K562 (cell line): Measurements from ENCODE around the gene CACNA2D2. TPM values are rescaled to one million over a fixed set of nuclear protein-coding genes. Genes with fewer than 3 reads are reported as not detected.

ENCODE experiments used
- ATAC-seq: fragments of 200-7000 bp; cut with Tn5 transposase; 3 replicates; pipeline ENCODE4 v1.9.1; 2020; ENCODE audit warnings: moderate library complexity
- BruUV-seq: library from RNA; stranded (reverse); fragments of 400-500 nt; replicated peaks from 2 replicates; lab custom pipeline; 2021; lab: Mats Ljungman, UMichigan
- CTCF ChIA-PET: fragments of 300-600 bp; formaldehyde crosslinking; extraction: SDS; loops from one replicate; lab custom pipeline; 2021; ENCODE audit warnings: low intra/inter-chr PET ratio; lab: Yijun Ruan, JAX
- POLR2A ChIA-PET: fragments of 300-600, 350-650 bp; sonication (Branson Sonifier 250); formaldehyde crosslinking; extraction: SDS; loops from one replicate; lab custom pipeline; 2021; ENCODE audit warnings: antibody characterized with exemption, inconsistent platforms; lab: Yijun Ruan, JAX
- DNase-seq, 4 experiments: peaks; one replicate each; pipeline versions ENCODE4 v3.0.0 to v3.0.0-alpha.2; 2011 to 2018; ENCODE audit warnings: low spot score in 3 of 4, mixed read lengths in 3 of 4; ENCODE audit errors: extremely low read depth in 1 of 4
- FAIRE-seq: peaks from 2 replicates; lab custom pipeline; 2011; peaks lifted over from hg19 to GRCh38; lab: Jason Lieb, UNC
- H2AFZ ChIP-seq: 2 replicates; pipeline ENCODE4 v1.6.0; 2011; ENCODE audit warnings: low read depth, low read length, control low read depth, inconsistent platforms
- H3K27ac ChIP-seq: fragments of 200-600 bp; 3 replicates; pipeline ENCODE4 v1.8.0; 2011; ENCODE audit warnings: low read depth, mild to moderate bottlenecking, control low read depth, inconsistent platforms, low read length, moderate library complexity, mixed read lengths; ENCODE audit errors: extremely low read depth
- H3K27me3 ChIP-seq, 2 experiments: fragments of 300-600 bp in 1 of 2; 2 replicates in 1 of 2; 3 replicates in 1 of 2; pipeline versions ENCODE4 v1.6.0 to v1.8.0; 2011; ENCODE audit warnings: inconsistent platforms in 2 of 2, low read length in 2 of 2, mild to moderate bottlenecking in 1 of 2, mixed read lengths in 1 of 2, moderate library complexity in 1 of 2; ENCODE audit not compliant: control insufficient read depth in 2 of 2, insufficient read depth in 2 of 2
- H3K36me3 ChIP-seq: fragments of 300-600 bp; 3 replicates; pipeline ENCODE4 v1.8.0; 2011; ENCODE audit warnings: mild to moderate bottlenecking, low read length, inconsistent platforms; ENCODE audit not compliant: control insufficient read depth, insufficient read depth
- H3K4me1 ChIP-seq, 2 experiments: fragments of 200-600 bp in 1 of 2; replicated peaks in 1 of 2; 2 replicates in 1 of 2; 3 replicates in 1 of 2; pipeline versions ENCODE4 v1.5.1 to v1.8.0; 2011; ENCODE audit warnings: inconsistent platforms in 2 of 2, low read length in 2 of 2, mild to moderate bottlenecking in 1 of 2, mixed read lengths in 1 of 2, moderate library complexity in 1 of 2; ENCODE audit not compliant: control insufficient read depth in 2 of 2, insufficient read depth in 2 of 2
- H3K4me2 ChIP-seq: 2 replicates; pipeline ENCODE4 v1.6.1; 2011; ENCODE audit warnings: low read length, control low read depth, inconsistent platforms, mixed read lengths; ENCODE audit not compliant: insufficient read depth
- H3K4me3 ChIP-seq: fragments of 200-600 bp; sonication (generic), shearing (Covaris generic); 2 replicates; pipeline ENCODE4 v1.5.1; 2016; ENCODE audit warnings: control low read depth, inconsistent platforms
- H3K79me2 ChIP-seq: fragments of 200-600 bp; 3 replicates; pipeline ENCODE4 v1.8.0; 2011; ENCODE audit warnings: low read length, inconsistent platforms; ENCODE audit not compliant: control insufficient read depth, insufficient read depth
- H3K9ac ChIP-seq, 2 experiments: 2 replicates each; pipeline versions ENCODE4 v1.6.0 to v1.6.1; 2011; ENCODE audit warnings: low read depth in 2 of 2, low read length in 2 of 2, control low read depth in 1 of 2, inconsistent platforms in 1 of 2, mild to moderate bottlenecking in 1 of 2, mixed read lengths in 1 of 2; ENCODE audit not compliant: insufficient read depth in 1 of 2
- H3K9me1 ChIP-seq: one replicate; pipeline ENCODE4 v1.6.0; 2011; ENCODE audit warnings: inconsistent platforms, mild to moderate bottlenecking, low read length, moderate library complexity; ENCODE audit not compliant: control insufficient read depth, insufficient read depth
- H3K9me3 ChIP-seq: replicated peaks from 2 replicates; pipeline ENCODE4 v1.5.1; 2011; ENCODE audit warnings: low read depth, low read length, inconsistent platforms; ENCODE audit not compliant: control insufficient read depth, insufficient read depth
- H4K20me1 ChIP-seq: replicated peaks from 2 replicates; pipeline ENCODE4 v1.6.1; 2011; ENCODE audit warnings: low read length, inconsistent platforms, mixed read lengths; ENCODE audit not compliant: control insufficient read depth, insufficient read depth
- FOSL1 ChIP-seq: fragments of 200-800 bp; sonication (Bioruptor generic); conservative IDR thresholded peaks from 2 replicates; pipeline ENCODE4 v1.6.1; 2016; ENCODE audit warnings: missing genetic modification characterization, missing compliant biosample characterization
- FOXJ3 ChIP-seq: sonication (generic); formaldehyde crosslinking; IDR thresholded peaks from 2 replicates; pipeline ENCODE4 v1.4.0; 2020; ENCODE audit warnings: mild to moderate bottlenecking, missing genetic modification reagents
- GTF2F1 ChIP-seq: IDR thresholded peaks from 2 replicates; pipeline ENCODE4 v1.6.1; 2011; ENCODE audit warnings: low read depth, low read length, improper control_type of control experiment
- HDGF ChIP-seq: fragments of 450-650 bp; IDR thresholded peaks from 2 replicates; pipeline ENCODE4 v1.6.1; 2016
- HIVEP1 ChIP-seq: fragments of 250-450 bp; sonication (Bioruptor Pico); IDR thresholded peaks from 2 replicates; pipeline ENCODE4 v1.4.0; 2020; ENCODE audit warnings: mild to moderate bottlenecking
- NBN ChIP-seq: fragments of 450-650 bp; IDR thresholded peaks from 2 replicates; pipeline ENCODE4 v1.6.1; 2016; ENCODE audit warnings: low read depth, mild to moderate bottlenecking
- PHB2 ChIP-seq: fragments of 450-650 bp; IDR thresholded peaks from 2 replicates; pipeline ENCODE4 v1.6.1; 2017; ENCODE audit warnings: low read depth
- POLR2H ChIP-seq: IDR thresholded peaks from 2 replicates; pipeline ENCODE4 v1.6.1; 2016; ENCODE audit warnings: missing genetic modification characterization, low read depth, mild to moderate bottlenecking, control low read depth, missing compliant biosample characterization, moderate library complexity
- RBBP5 ChIP-seq: fragments of 200-600 bp; sonication (generic); IDR thresholded peaks from 2 replicates; pipeline ENCODE4 v1.6.1; 2012; ENCODE audit warnings: borderline replicate concordance, mild to moderate bottlenecking, low read length, control low read depth, inconsistent platforms; ENCODE audit not compliant: insufficient read depth, poor library complexity, severe bottlenecking
- RBM14 ChIP-seq: fragments of 200-400 bp; formaldehyde crosslinking; IDR thresholded peaks from 2 replicates; pipeline ENCODE4 v1.6.1; 2018; ENCODE audit warnings: low read depth, mild to moderate bottlenecking, low read length, moderate library complexity, borderline replicate concordance; ENCODE audit not compliant: insufficient read depth
- SAFB2 ChIP-seq: fragments of 200-400 bp; formaldehyde crosslinking; IDR thresholded peaks from 2 replicates; pipeline ENCODE4 v1.6.1; 2018; ENCODE audit warnings: borderline replicate concordance, low read length, low read depth, moderate library complexity; ENCODE audit not compliant: severe bottlenecking
- TBL1XR1 ChIP-seq, 2 experiments: IDR thresholded peaks; 2 replicates each; pipeline ENCODE4 v1.6.1; 2012; ENCODE audit warnings: improper control_type of control experiment in 2 of 2, low read length in 2 of 2, mild to moderate bottlenecking in 1 of 2
- TEAD2 ChIP-seq: fragments of 450-650 bp; IDR thresholded peaks from 2 replicates; pipeline ENCODE4 v1.6.1; 2016; ENCODE audit warnings: missing genetic modification characterization, control low read depth, missing compliant biosample characterization
- ZNF76 ChIP-seq: fragments of 250-450 bp; sonication (Bioruptor Pico); IDR thresholded peaks from 2 replicates; pipeline ENCODE4 v1.4.0; 2020; ENCODE audit warnings: mild to moderate bottlenecking, moderate library complexity, borderline replicate concordance
- WGBS: fragments of 100-300 bp; shearing (Covaris generic); methylation state at CpG from one replicate; pipeline ENCODE4 v1.1.6; 2016; ENCODE audit warnings: low coverage, mixed read lengths; ENCODE audit not compliant: insufficient coverage; ENCODE audit errors: missing lambda C conversion rate; 5-methylcytosine and 5-hydroxymethylcytosine counted together
- in situ Hi-C: fragments of 300-500 bp; cut with MboI; formaldehyde crosslinking; loops from 4 replicates; pipeline ENCODE4 v1.15.0; 2018; ENCODE audit warnings: inconsistent platforms, mixed read lengths
- intact Hi-C: fragments of 100-400 bp; cut with micrococcal nuclease; formaldehyde crosslinking; loops from 2 replicates; pipeline ENCODE4 v1.14.2; 2022
- polyA plus RNA-seq, 8 experiments: library from polyadenylated mRNA; depleted of rRNA in 4 of 8; stranded (reverse) in 5 of 8; unstranded in 3 of 8; fragments of >200 nt; fragmentation: Nextera tagmentation in 2 of 8; fragmentation: Illumina TruSeq in 1 of 8; extraction: Ambion mirVana in 2 of 8; extraction: Trizol in 1 of 8; gene quantifications; 2 replicates each; pipeline versions ENCODE4 v1.2.1 to v1.2.3, GENCODE V29; 2011 to 2014; ENCODE audit warnings: inconsistent platforms in 1 of 8, missing spikeins in 1 of 8
- total RNA-seq, 7 experiments: library from RNA; depleted of rRNA in 6 of 7; stranded (reverse); fragments of >200 nt in 6 of 7; fragmentation: Illumina TruSeq in 2 of 7; extraction: Trizol in 2 of 7; gene quantifications; 2 replicates each; pipeline versions ENCODE4 v1.2.1 to v1.2.3, GENCODE V29; 2011 to 2021; ENCODE audit warnings: low replicate concordance in 1 of 7
- TF ChIP-seq, protein P1 (sequence below): fragments of 450-650 bp; formaldehyde crosslinking; IDR thresholded peaks from 2 replicates; pipeline ENCODE4 v1.4.0; 2020; ENCODE audit warnings: mild to moderate bottlenecking, moderate library complexity
- TF ChIP-seq, protein P2 (sequence below): sonication (generic); formaldehyde crosslinking; IDR thresholded peaks from 2 replicates; pipeline ENCODE4 v1.9.0; 2022; ENCODE audit warnings: mild to moderate bottlenecking, missing genetic modification reagents

The CACNA2D2 gene
- total and polyA plus RNA-seq, 9 of the 15 experiments (the other 6 are each of a cell fraction or from before 2014, with no cell fraction given) = 0.11 to 0.58 (median 0.36) TPM; not detected in 2

DNA sequence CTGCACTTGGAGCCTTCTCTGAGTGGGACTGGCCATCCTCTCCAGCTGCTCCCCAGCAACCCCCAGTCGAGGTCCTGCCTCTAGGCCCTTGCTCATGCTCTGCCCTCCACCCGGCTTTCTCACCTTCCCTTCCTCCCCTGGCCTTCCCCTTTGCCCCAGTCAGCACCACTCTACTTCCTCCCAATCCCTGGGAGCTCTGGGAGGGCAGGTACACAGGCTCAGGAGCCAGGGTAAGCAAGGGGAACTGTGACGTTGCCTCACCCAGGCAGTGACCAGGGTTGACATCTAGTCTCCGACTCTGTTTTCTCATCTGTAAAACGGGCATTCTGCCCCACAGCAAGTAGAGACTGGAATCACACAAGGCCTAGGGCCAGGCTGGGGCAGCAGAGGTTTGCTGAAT is 77.5 kb downstream of the CACNA2D2 start (continued):
- TF ChIP-seq RBBP5 (no peak), FOXJ3 (no peak), TEAD2 (tag) (no peak)

DNA sequence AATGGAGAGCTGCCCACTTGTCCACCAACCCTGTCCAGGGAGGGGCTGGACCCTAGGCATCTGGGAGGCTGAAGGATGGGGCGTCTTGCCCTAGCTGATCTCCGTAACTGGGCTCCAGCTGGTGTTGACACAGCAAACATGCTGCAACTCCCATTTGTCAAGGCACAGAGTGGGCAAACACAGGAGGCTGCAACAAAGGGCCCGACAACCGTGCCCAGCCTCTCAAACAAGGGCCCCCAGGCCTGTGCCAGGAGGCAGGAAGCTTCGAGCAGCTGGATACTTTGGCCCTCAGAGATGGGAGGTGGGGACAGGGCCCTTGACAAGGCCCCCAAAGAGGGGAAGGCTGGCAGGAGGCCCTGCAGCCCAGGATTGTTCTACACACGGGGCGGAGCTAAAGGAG is 79.9 kb downstream of the CACNA2D2 start:
- peaks cover 0 to 4% of the 10 kb centered on the region in 2 experiments; a peak in 4 of 5 replicates for H3K4me1 ChIP-seq
- H4K20me1 ChIP-seq = peaks cover 5% of the 10 kb centered on the region; the same call in 1 of the 2 replicates
- no peak for TF ChIP-seq PHB2
- no peak for TF ChIP-seq GTF2F1
- TF ChIP-seq RBM14 = no peak
- no peak for TF ChIP-seq POLR2H (tag)
- TF ChIP-seq, protein P1, sequence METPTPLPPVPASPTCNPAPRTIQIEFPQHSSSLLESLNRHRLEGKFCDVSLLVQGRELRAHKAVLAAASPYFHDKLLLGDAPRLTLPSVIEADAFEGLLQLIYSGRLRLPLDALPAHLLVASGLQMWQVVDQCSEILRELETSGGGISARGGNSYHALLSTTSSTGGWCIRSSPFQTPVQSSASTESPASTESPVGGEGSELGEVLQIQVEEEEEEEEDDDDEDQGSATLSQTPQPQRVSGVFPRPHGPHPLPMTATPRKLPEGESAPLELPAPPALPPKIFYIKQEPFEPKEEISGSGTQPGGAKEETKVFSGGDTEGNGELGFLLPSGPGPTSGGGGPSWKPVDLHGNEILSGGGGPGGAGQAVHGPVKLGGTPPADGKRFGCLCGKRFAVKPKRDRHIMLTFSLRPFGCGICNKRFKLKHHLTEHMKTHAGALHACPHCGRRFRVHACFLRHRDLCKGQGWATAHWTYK (CRISPR knock-in tag) = no peak
- no peak for TF ChIP-seq HIVEP1 (CRISPR knock-in tag)
- no peak for TF ChIP-seq SAFB2
- TF ChIP-seq NBN = no peak
- TF ChIP-seq ZNF76 (CRISPR knock-in tag) = no peak
- TF ChIP-seq HDGF = no peak
- no peak for TF ChIP-seq FOXJ3
- TF ChIP-seq TBL1XR1 (IDR thresholded peaks at IDR 0.05; ENCODE audit: low read length in 2 of 2) = no peak
- TF ChIP-seq, protein P2, sequence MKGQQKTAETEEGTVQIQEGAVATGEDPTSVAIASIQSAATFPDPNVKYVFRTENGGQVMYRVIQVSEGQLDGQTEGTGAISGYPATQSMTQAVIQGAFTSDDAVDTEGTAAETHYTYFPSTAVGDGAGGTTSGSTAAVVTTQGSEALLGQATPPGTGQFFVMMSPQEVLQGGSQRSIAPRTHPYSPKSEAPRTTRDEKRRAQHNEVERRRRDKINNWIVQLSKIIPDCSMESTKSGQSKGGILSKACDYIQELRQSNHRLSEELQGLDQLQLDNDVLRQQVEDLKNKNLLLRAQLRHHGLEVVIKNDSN (CRISPR knock-in tag) = no peak
- TF ChIP-seq FOSL1 (tag) = no peak
- POLR2A ChIA-PET = no interaction called here
- H3K9me3 ChIP-seq = no peaks in the 10 kb centered on the region
- no peak overlapping the region for H3K27ac ChIP-seq
- intact Hi-C loops (no loop called here), in situ Hi-C loops (no loop called here)
- no peaks in the 10 kb centered on the region for H3K79me2 ChIP-seq
- CTCF ChIA-PET = no interaction called here
- FAIRE-seq (no peak), ATAC-seq (no peak), DNase-seq (no peak)
- H3K27me3 ChIP-seq = peaks cover 0 to 26% of the 10 kb centered on the region in 2 experiments; a peak in 2 of 5 replicates
- no peak overlapping the region for H2AFZ ChIP-seq
- H3K36me3 ChIP-seq = no peaks in the 10 kb centered on the region
- H3K9ac ChIP-seq = no peak overlapping the region
- no TSS peak for BruUV-seq
- H3K9me1 ChIP-seq = no peaks in the 10 kb centered on the region
- H3K4me3 ChIP-seq = no peak overlapping the region
- H3K4me2 ChIP-seq = no peak overlapping the region
- WGBS = 4% methylated on average over 5 of the region's 7 CpGs
